SK-N-SH (cell line): ENCODE results near the gene ANKH. TPM values are rescaled to one million over a fixed set of nuclear protein-coding genes. Genes with fewer than 3 reads are reported as not detected.

ENCODE experiments used
- CTCF ChIA-PET: fragments of 300-600, 350-600 bp; formaldehyde crosslinking; extraction: SDS; loops from one replicate; lab custom pipeline; 2021; lab: Yijun Ruan, JAX
- POLR2A ChIA-PET: fragments of 350-600 bp; sonication (Branson Sonifier 250); formaldehyde crosslinking; extraction: SDS; loops from one replicate; lab custom pipeline; 2020; ENCODE audit warnings: antibody characterized with exemption, inconsistent platforms; lab: Yijun Ruan, JAX
- DNase-seq: peaks from one replicate; pipeline ENCODE4 v3.0.0; 2012
- H2AFZ ChIP-seq: fragments of 200-600 bp; sonication (generic); 2 replicates; pipeline ENCODE4 v1.8.1; 2016; ENCODE audit warnings: antibody characterized with exemption, mild to moderate bottlenecking, low read depth
- H3F3A ChIP-seq: fragments of 200-600 bp; sonication (generic); replicated peaks from 2 replicates; pipeline ENCODE3; 2016; ENCODE audit warnings: antibody characterized with exemption, mild to moderate bottlenecking; ENCODE audit not compliant: insufficient read depth
- H3K27ac ChIP-seq, 2 experiments: fragments of 200-500 bp in 1 of 2; fragments of 200-600 bp in 1 of 2; sonication (Bioruptor generic) in 1 of 2; sonication (generic), shearing (Covaris generic) in 1 of 2; 2 replicates each; pipeline versions ENCODE4 v1.5.1 to v1.6.1; 2014 to 2016; ENCODE audit warnings: low read depth in 2 of 2, inconsistent platforms in 1 of 2, low read length in 1 of 2, mild to moderate bottlenecking in 1 of 2, mixed read lengths in 1 of 2
- H3K27me3 ChIP-seq: fragments of 200-600 bp; sonication (generic), shearing (Covaris generic); 2 replicates; pipeline ENCODE4 v1.6.1; 2016; ENCODE audit warnings: mixed run types; ENCODE audit not compliant: insufficient read depth
- H3K36me3 ChIP-seq, 2 experiments: fragments of 200-500 bp in 1 of 2; fragments of 200-600 bp in 1 of 2; sonication (Bioruptor generic) in 1 of 2; sonication (generic) in 1 of 2; replicated peaks in 1 of 2; 2 replicates each; pipeline versions ENCODE3 to v1.5.1; 2014 to 2016; ENCODE audit warnings: low read length in 1 of 2, mild to moderate bottlenecking in 1 of 2; ENCODE audit not compliant: insufficient read depth in 2 of 2, control insufficient read depth in 1 of 2
- H3K4me1 ChIP-seq, 2 experiments: fragments of 200-500 bp in 1 of 2; fragments of 200-600 bp in 1 of 2; sonication (Bioruptor generic) in 1 of 2; sonication (generic), shearing (Covaris generic) in 1 of 2; 2 replicates each; pipeline versions ENCODE4 v1.5.1 to v1.6.1; 2014 to 2016; ENCODE audit warnings: low read depth in 1 of 2, low read length in 1 of 2, mixed run types in 1 of 2; ENCODE audit not compliant: insufficient read depth in 2 of 2, control insufficient read depth in 1 of 2
- H3K4me2 ChIP-seq: fragments of 200-600 bp; sonication (generic), shearing (Covaris generic); 2 replicates; pipeline ENCODE4 v1.6.1; 2017; ENCODE audit warnings: mixed run types
- H3K4me3 ChIP-seq, 2 experiments: fragments of 200-500 bp in 1 of 2; fragments of 200-600 bp in 1 of 2; sonication (Bioruptor generic) in 1 of 2; sonication (generic), shearing (Covaris generic) in 1 of 2; 2 replicates each; pipeline versions ENCODE4 v1.5.1 to v1.8.1; 2014 to 2016; ENCODE audit warnings: low read depth in 2 of 2, inconsistent platforms in 1 of 2, low read length in 1 of 2, mild to moderate bottlenecking in 1 of 2, mixed read lengths in 1 of 2, moderate library complexity in 1 of 2
- H3K79me2 ChIP-seq: fragments of 200-600 bp; sonication (generic); 2 replicates; pipeline ENCODE4 v1.8.1; 2017; ENCODE audit warnings: mild to moderate bottlenecking; ENCODE audit not compliant: insufficient read depth
- H3K9ac ChIP-seq: fragments of 200-600 bp; sonication (generic); 2 replicates; pipeline ENCODE4 v1.6.1; 2017; ENCODE audit warnings: mixed run types
- H3K9me2 ChIP-seq: fragments of 200-600 bp; sonication (generic); 2 replicates; pipeline ENCODE4 v1.6.1; 2017; ENCODE audit warnings: mixed run types
- H3K9me3 ChIP-seq: fragments of 200-600 bp; sonication (generic); 2 replicates; pipeline ENCODE4 v1.6.1; 2017; ENCODE audit warnings: mixed run types, mild to moderate bottlenecking, moderate library complexity
- H4K20me1 ChIP-seq: fragments of 200-600 bp; sonication (generic); 2 replicates; pipeline ENCODE4 v1.6.1; 2017; ENCODE audit warnings: mild to moderate bottlenecking, mixed run types; ENCODE audit not compliant: insufficient read depth
- ELF1 ChIP-seq: IDR thresholded peaks from 2 replicates; pipeline ENCODE4 v1.4.0; 2012
- EP300 ChIP-seq, 2 experiments: IDR thresholded peaks; 2 replicates each; pipeline versions ENCODE4 v1.4.0 to v1.6.1; 2012; ENCODE audit warnings: borderline replicate concordance in 1 of 2, low read depth in 1 of 2, low read length in 1 of 2
- GATA2 ChIP-seq: sonication (generic); formaldehyde crosslinking; IDR thresholded peaks from 2 replicates; pipeline ENCODE4 v1.5.0; 2020; ENCODE audit warnings: mild to moderate bottlenecking, missing genetic modification reagents
- JUND ChIP-seq: IDR thresholded peaks from 2 replicates; pipeline ENCODE4 v1.4.0; 2012
- NFIC ChIP-seq: IDR thresholded peaks from 2 replicates; pipeline ENCODE4 v1.4.0; 2012; ENCODE audit warnings: borderline replicate concordance
- RAD21 ChIP-seq: IDR thresholded peaks from 2 replicates; pipeline ENCODE4 v1.6.1; 2012; ENCODE audit warnings: mild to moderate bottlenecking, low read length
- RCOR1 ChIP-seq: fragments of 150-350 bp; IDR thresholded peaks from 2 replicates; pipeline ENCODE4 v1.6.1; 2017; ENCODE audit warnings: antibody characterized with exemption, low read length
- RXRA ChIP-seq: IDR thresholded peaks from 2 replicates; pipeline ENCODE4 v1.4.0; 2012; ENCODE audit warnings: low read depth, mild to moderate bottlenecking, borderline replicate concordance
- SIN3A ChIP-seq: IDR thresholded peaks from 2 replicates; pipeline ENCODE4 v1.6.1; 2012; ENCODE audit warnings: low read depth, mild to moderate bottlenecking, low read length, moderate library complexity, borderline replicate concordance
- TAF1 ChIP-seq: IDR thresholded peaks from 2 replicates; pipeline ENCODE4 v1.6.1; 2012; ENCODE audit warnings: low read depth, mild to moderate bottlenecking, low read length, moderate library complexity, borderline replicate concordance
- TCF12 ChIP-seq: IDR thresholded peaks from 2 replicates; pipeline ENCODE4 v1.4.0; 2012
- WGBS: methylation state at CpG from one replicate; pipeline ENCODE4 v1.1.6; 2017; ENCODE audit warnings: low lambda C conversion rate; 5-methylcytosine and 5-hydroxymethylcytosine counted together
- polyA plus RNA-seq, 3 experiments: library from polyadenylated mRNA; depleted of rRNA; stranded (reverse); fragments of >200 nt; gene quantifications; 2 replicates each; pipeline ENCODE4 v1.2.3, GENCODE V29; 2012
- TF ChIP-seq, protein P1 (sequence below): IDR thresholded peaks from 2 replicates; pipeline ENCODE4 v1.4.0; 2012; ENCODE audit warnings: low read depth
- TF ChIP-seq, protein P2 (sequence below): fragments of 150-350 bp; IDR thresholded peaks from 2 replicates; pipeline ENCODE4 v1.6.1; 2016; ENCODE audit warnings: mild to moderate bottlenecking, low read depth, low read length
- TF ChIP-seq, protein P3 (sequence below): IDR thresholded peaks from 2 replicates; pipeline ENCODE4 v1.6.1; 2012; ENCODE audit warnings: mild to moderate bottlenecking, low read depth, low read length, moderate library complexity
- TF ChIP-seq, protein P4 (sequence below): fragments of 150-350 bp; IDR thresholded peaks from 2 replicates; pipeline ENCODE4 v1.6.1; 2017; ENCODE audit warnings: antibody characterized with exemption, low read length, low read depth, borderline replicate concordance
- TF ChIP-seq, protein P5 (sequence below): IDR thresholded peaks from 2 replicates; pipeline ENCODE4 v1.4.0; 2012; ENCODE audit warnings: low read depth, borderline replicate concordance
- TF ChIP-seq, protein P6 (sequence below): fragments of 200-600 bp; sonication (generic); IDR thresholded peaks from 2 replicates; pipeline ENCODE4 v1.6.1; 2017; ENCODE audit warnings: antibody characterized with exemption, mild to moderate bottlenecking, moderate library complexity

Gene ANKH
- polyA plus RNA-seq, 1 of the 3 experiments (the other 2 are of a cell fraction) = 22.0 TPM

DNA sequence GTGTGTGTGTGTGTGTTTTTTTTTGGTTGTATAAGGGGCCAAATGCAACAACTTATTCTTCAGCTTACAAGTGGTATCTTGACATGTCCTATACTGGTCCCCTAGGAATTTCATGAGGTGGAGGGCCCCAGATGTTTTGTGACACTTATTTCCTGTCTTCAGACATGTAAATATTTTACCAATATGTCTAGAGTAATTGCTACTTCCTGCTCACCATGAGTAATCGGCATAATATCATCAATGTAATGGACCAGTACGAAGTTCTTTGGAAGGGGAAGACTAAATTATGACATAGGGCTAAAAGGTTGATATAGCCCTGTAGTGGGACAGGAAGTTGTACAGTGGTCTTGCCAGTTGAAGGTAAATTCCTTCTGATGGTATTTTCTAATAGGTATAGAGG, 210.7 kb downstream of the ANKH start:
- CTCF ChIA-PET = interaction anchor here (1.2 to 2.3 kb wide), 2 partner anchors 12 to 296 kb away, joined by 4 to 11 read pairs; no protein-coding TSS in a partner anchor
- H2AFZ ChIP-seq = no peak overlapping the region
- H3K9ac ChIP-seq = no peak overlapping the region
- no peaks in the 10 kb centered on the region for H3K9me3 ChIP-seq
- 94% methylated on average over 2 of the region's 2 CpGs for WGBS
- no peaks in the 10 kb centered on the region for H3K36me3 ChIP-seq
- H3K4me3 ChIP-seq = no peak overlapping the region
- no peak for DNase-seq
- H3K4me2 ChIP-seq = no peak overlapping the region
- no peaks in the 10 kb centered on the region for H3K9me2 ChIP-seq
- peaks cover 16% of the 10 kb centered on the region for H3F3A ChIP-seq
- no peak overlapping the region for H3K27ac ChIP-seq
- no peaks in the 10 kb centered on the region for H3K27me3 ChIP-seq
- peaks cover 10 to 13% of the 10 kb centered on the region in 2 experiments; a peak in 3 of 4 replicates for H3K4me1 ChIP-seq
- POLR2A ChIA-PET = no interaction called here
- TF ChIP-seq TCF12 = no peak
- no peak for TF ChIP-seq SIN3A
- TF ChIP-seq, protein P1, sequence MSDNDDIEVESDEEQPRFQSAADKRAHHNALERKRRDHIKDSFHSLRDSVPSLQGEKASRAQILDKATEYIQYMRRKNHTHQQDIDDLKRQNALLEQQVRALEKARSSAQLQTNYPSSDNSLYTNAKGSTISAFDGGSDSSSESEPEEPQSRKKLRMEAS = no peak
- TF ChIP-seq, protein P2, sequence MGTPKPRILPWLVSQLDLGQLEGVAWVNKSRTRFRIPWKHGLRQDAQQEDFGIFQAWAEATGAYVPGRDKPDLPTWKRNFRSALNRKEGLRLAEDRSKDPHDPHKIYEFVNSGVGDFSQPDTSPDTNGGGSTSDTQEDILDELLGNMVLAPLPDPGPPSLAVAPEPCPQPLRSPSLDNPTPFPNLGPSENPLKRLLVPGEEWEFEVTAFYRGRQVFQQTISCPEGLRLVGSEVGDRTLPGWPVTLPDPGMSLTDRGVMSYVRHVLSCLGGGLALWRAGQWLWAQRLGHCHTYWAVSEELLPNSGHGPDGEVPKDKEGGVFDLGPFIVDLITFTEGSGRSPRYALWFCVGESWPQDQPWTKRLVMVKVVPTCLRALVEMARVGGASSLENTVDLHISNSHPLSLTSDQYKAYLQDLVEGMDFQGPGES = no peak
- TF ChIP-seq, protein P3, sequence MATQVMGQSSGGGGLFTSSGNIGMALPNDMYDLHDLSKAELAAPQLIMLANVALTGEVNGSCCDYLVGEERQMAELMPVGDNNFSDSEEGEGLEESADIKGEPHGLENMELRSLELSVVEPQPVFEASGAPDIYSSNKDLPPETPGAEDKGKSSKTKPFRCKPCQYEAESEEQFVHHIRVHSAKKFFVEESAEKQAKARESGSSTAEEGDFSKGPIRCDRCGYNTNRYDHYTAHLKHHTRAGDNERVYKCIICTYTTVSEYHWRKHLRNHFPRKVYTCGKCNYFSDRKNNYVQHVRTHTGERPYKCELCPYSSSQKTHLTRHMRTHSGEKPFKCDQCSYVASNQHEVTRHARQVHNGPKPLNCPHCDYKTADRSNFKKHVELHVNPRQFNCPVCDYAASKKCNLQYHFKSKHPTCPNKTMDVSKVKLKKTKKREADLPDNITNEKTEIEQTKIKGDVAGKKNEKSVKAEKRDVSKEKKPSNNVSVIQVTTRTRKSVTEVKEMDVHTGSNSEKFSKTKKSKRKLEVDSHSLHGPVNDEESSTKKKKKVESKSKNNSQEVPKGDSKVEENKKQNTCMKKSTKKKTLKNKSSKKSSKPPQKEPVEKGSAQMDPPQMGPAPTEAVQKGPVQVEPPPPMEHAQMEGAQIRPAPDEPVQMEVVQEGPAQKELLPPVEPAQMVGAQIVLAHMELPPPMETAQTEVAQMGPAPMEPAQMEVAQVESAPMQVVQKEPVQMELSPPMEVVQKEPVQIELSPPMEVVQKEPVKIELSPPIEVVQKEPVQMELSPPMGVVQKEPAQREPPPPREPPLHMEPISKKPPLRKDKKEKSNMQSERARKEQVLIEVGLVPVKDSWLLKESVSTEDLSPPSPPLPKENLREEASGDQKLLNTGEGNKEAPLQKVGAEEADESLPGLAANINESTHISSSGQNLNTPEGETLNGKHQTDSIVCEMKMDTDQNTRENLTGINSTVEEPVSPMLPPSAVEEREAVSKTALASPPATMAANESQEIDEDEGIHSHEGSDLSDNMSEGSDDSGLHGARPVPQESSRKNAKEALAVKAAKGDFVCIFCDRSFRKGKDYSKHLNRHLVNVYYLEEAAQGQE = no peak
- TF ChIP-seq GATA2 (CRISPR knock-in tag) = no peak
- TF ChIP-seq EP300 (IDR thresholded peaks at IDR 0.05; ENCODE audit: borderline replicate concordance in 1 of 2, low read depth in 1 of 2, low read length in 1 of 2) = no peak
- TF ChIP-seq RXRA = no peak
- no peak for TF ChIP-seq RCOR1
- TF ChIP-seq, protein P4, sequence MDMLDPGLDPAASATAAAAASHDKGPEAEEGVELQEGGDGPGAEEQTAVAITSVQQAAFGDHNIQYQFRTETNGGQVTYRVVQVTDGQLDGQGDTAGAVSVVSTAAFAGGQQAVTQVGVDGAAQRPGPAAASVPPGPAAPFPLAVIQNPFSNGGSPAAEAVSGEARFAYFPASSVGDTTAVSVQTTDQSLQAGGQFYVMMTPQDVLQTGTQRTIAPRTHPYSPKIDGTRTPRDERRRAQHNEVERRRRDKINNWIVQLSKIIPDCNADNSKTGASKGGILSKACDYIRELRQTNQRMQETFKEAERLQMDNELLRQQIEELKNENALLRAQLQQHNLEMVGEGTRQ = no peak
- no peak for TF ChIP-seq ELF1
- TF ChIP-seq RAD21 = no peak
- no peak for TF ChIP-seq JUND
- no peak for TF ChIP-seq TAF1
- TF ChIP-seq, protein P5, sequence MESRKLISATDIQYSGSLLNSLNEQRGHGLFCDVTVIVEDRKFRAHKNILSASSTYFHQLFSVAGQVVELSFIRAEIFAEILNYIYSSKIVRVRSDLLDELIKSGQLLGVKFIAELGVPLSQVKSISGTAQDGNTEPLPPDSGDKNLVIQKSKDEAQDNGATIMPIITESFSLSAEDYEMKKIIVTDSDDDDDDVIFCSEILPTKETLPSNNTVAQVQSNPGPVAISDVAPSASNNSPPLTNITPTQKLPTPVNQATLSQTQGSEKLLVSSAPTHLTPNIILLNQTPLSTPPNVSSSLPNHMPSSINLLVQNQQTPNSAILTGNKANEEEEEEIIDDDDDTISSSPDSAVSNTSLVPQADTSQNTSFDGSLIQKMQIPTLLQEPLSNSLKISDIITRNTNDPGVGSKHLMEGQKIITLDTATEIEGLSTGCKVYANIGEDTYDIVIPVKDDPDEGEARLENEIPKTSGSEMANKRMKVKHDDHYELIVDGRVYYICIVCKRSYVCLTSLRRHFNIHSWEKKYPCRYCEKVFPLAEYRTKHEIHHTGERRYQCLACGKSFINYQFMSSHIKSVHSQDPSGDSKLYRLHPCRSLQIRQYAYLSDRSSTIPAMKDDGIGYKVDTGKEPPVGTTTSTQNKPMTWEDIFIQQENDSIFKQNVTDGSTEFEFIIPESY = no peak
- TF ChIP-seq, protein P6, sequence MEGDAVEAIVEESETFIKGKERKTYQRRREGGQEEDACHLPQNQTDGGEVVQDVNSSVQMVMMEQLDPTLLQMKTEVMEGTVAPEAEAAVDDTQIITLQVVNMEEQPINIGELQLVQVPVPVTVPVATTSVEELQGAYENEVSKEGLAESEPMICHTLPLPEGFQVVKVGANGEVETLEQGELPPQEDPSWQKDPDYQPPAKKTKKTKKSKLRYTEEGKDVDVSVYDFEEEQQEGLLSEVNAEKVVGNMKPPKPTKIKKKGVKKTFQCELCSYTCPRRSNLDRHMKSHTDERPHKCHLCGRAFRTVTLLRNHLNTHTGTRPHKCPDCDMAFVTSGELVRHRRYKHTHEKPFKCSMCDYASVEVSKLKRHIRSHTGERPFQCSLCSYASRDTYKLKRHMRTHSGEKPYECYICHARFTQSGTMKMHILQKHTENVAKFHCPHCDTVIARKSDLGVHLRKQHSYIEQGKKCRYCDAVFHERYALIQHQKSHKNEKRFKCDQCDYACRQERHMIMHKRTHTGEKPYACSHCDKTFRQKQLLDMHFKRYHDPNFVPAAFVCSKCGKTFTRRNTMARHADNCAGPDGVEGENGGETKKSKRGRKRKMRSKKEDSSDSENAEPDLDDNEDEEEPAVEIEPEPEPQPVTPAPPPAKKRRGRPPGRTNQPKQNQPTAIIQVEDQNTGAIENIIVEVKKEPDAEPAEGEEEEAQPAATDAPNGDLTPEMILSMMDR = no peak
- no peak for TF ChIP-seq NFIC
- TF ChIP-seq, all 33 proteins: peak for 0
- H4K20me1 ChIP-seq = peaks cover 6% of the 10 kb centered on the region
- H3K79me2 ChIP-seq = peaks cover 23% of the 10 kb centered on the region
